ENCODE data around the gene PNLDC1.
A peak's percentile ranks its signal among the peaks of the same experiment; 100 is the strongest.
"Not testable (repeated sequence)": the region's sequence is repeated elsewhere in the genome, so short reads cannot be mapped to it uniquely, and the experiment has no call there.

The PNLDC1 gene

GRCh38 chr6:159813781-159814180, 13.7 kb downstream of the PNLDC1 start:
- DNase-seq (ENCODE audit: low read depth, low spot score): no peak
- H3K4me3 ChIP-seq (ENCODE audit: low read length): no peak overlapping the region

- DNase-seq (ENCODE audit: low read depth, low spot score): no peak
- no peak overlapping the region for H3K4me3 ChIP-seq (ENCODE audit: low read length)
Measured at GRCh38 chr6:159815410-159815809, 15.3 kb downstream of the PNLDC1 start.

DNA sequence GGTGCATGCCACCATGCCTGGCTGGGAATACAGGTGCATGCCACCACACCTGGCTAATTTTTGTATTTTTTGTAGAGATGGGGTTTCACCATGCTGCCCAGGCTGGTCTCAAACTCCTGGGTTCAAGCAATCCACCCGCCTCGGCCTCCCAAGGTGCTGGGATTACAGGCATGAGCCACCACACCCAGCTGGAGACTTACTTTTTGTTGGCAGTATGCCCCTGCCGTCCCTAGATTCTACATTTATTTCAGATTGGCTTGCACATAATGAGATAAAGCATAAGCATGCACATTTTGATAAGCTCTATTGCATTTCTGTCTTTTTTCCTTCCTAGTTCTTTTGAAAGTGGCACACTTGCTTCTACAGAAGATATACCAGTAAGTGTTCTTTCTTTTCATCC, 16.7 kb downstream of the PNLDC1 start:
- not testable (repeated sequence) for H3K4me3 ChIP-seq (ENCODE audit: low read length); DNase-seq (ENCODE audit: low read depth, low spot score)

DNA sequence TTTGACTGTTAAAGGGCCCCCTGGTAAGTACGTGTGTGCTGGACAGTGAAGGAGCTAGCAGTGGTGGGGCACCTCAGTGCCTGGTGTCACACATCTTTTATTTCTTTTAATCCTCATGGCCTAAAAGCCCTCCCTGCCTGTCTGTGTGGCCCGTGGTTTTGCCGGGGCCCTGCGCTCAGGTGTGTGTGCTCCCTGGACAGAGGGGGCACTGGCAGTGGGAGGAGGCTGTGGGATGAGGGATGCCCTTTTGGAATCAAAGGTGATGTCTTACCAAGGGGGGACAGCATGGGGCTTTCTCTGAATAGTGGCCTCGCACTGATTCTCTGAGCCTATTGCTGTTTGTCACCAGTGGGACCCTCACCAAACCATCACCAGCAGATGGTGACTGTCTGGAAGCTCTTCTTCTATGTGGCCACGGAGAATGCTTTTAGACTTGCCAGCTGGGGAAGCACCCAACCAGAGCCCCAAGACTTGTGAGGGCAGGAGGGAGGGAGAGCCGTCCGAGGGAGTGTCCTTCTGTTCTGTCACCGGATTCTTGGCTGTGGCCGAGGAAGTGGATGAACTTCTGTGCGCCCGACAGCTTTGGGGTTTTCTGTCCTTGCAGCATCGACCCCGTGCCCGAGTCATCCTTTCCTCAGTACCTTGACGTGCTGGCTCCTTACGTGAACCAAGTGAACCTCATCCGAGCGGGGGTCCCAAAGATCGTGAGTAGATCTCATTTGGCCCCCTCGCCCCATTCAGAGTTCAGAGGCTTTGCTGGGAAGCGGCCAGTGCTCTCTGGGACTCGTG, 18.1 kb downstream of the PNLDC1 start:
- DNase-seq (ENCODE audit: low read depth, low spot score): no peak
- no peak overlapping the region for H3K4me3 ChIP-seq (ENCODE audit: low read length)

DNA sequence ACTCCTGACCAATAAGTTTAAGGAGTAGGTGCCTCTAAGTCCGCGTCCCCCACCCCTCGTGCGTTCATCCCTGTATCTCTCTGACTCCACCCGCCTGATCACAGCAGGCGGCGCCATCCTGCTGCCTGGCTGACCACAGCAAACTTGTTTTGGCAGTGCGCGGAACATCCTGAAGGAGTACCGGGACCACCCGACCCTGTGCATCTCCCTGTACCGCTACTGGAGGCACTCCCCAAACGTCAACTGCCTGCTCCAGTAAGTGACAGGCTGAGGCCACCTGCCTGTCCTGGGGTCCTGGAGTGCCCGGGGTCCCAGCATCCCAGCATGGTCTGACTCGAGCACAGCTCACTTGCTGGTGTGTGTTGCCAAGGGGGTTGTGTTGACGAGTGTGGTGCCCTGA, 19.0 kb downstream of the PNLDC1 start:
- no peak overlapping the region for H3K4me3 ChIP-seq (ENCODE audit: low read length)
- DNase-seq (ENCODE audit: low read depth, low spot score): no peak

DNA sequence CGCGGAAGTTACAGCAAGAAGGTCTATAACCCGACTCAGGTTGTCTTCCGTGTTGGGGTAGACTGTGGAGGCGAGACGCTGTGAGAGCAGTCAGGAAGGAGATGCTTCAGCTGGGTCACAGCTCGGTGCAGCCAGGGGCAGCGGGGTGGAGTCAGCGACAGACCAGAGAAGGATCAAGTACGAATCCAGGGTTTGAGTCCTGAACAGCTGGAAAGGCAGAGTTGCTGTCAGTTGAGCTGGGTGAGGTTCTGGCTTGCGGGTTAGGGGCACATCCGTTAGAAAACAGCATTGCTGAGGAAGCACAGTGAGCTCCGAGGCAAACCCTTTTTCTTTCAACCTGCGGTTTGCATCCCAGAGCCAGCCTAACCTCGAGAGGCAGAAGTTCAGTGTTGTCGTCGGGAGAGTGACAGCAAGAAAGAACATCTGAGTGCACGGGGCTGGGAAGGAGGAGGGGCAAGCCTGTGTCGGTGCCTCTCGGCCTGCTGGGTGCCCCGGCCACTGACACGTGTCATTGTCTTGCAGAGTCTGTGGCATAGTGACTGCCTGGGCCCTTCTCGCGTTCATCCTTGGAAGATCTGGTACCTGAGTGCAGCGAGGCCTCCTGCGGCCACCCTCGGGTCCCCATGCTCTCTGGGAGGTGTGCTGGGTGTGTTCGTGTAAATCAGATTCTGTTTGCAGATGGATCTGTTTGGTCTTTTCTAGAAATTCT, 20.0 kb downstream of the PNLDC1 start:
- H3K4me3 ChIP-seq (ENCODE audit: low read length): peak overlapping the region; percentile 52
- peak; percentile 99 for DNase-seq (ENCODE audit: low read depth, low spot score)

- no peak overlapping the region for H3K4me3 ChIP-seq (ENCODE audit: low read length)
- DNase-seq (ENCODE audit: low read depth, low spot score): no peak
Measured at GRCh38 chr6:159821122-159821521, 21.0 kb downstream of the PNLDC1 start.

GRCh38 chr6:159821726-159822125, 21.6 kb downstream of the PNLDC1 start:
- no peak for DNase-seq (ENCODE audit: low read depth, low spot score)
- no peak overlapping the region for H3K4me3 ChIP-seq (ENCODE audit: low read length)

DNA sequence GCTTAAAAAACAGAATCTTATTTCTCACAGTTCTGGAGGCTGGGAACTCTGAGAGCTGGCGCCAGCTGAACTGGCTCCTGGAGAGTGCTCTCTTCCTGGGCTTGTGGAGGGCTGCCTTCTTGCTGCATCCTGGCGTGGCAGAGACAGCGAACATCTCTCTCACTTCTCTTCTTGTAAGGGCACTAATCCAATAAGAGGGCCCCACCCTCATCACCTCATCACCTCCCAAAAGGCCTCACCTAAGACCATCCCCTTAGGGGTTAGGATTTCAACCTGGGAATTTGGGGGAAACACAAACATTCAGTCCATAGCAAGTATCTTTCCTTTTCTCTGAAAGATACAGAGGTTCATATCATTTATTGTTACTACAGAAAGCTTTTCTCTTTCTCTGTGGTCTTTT, 23.9 kb downstream of the PNLDC1 start:
- no peak overlapping the region for H3K4me3 ChIP-seq (ENCODE audit: low read length)
- DNase-seq (ENCODE audit: low read depth, low spot score): no peak

- not testable (repeated sequence) for DNase-seq (ENCODE audit: low read depth, low spot score); H3K4me3 ChIP-seq (ENCODE audit: low read length)
Measured at GRCh38 chr6:159824690-159825089, 24.6 kb downstream of the PNLDC1 start.

- no peak for DNase-seq (ENCODE audit: low read depth, low spot score)
- H3K4me3 ChIP-seq (ENCODE audit: low read length): no peak overlapping the region
Measured at GRCh38 chr6:159826004-159826403, 25.9 kb downstream of the PNLDC1 start.

- H3K4me3 ChIP-seq (ENCODE audit: low read length): no peak overlapping the region
- DNase-seq (ENCODE audit: low read depth, low spot score): no peak
Measured at GRCh38 chr6:159826968-159827647, 27.0 kb downstream of the PNLDC1 start.

DNA sequence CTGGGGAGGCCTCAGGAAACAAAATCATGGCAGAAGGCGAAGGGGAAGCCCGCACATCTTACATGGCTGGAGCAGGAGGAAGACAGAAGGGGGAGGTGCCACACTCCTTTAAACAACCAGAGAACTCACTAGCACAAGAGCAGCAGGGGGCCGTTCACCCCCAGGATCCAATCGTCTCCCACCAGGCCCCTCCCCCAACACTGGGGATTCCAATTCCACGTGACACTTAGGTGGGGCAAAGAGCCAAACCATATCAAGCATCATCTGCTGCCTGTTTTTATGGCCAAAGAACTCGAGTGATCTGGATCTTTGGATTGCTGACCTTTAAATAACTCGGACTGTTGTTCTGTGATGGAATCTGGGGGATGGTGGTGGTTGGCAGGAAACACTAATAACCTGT, 28.0 kb downstream of the PNLDC1 start:
- H3K4me3 ChIP-seq (ENCODE audit: low read length): no peak overlapping the region
- DNase-seq (ENCODE audit: low read depth, low spot score): no peak

DNA sequence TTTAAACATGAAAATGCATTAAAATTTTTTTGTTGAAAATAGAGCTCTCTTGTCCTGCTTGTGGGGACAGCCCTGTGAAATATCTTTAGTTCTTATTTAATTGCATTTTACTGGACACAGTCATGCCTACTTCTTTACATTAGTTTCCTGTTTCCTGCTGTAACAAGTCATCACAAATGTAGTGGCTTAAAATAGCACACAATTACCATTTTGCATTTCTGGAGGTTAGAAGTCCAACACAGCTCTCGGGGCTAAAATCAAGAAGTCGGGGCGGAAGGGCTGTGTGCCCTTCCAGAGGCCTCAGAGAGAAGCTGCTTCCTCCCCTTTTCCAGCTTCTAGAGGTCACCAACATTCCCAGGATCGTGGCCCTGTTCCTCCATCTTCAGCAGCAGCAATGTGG, 29.4 kb downstream of the PNLDC1 start:
- no peak overlapping the region for H3K4me3 ChIP-seq (ENCODE audit: low read length)

DNA sequence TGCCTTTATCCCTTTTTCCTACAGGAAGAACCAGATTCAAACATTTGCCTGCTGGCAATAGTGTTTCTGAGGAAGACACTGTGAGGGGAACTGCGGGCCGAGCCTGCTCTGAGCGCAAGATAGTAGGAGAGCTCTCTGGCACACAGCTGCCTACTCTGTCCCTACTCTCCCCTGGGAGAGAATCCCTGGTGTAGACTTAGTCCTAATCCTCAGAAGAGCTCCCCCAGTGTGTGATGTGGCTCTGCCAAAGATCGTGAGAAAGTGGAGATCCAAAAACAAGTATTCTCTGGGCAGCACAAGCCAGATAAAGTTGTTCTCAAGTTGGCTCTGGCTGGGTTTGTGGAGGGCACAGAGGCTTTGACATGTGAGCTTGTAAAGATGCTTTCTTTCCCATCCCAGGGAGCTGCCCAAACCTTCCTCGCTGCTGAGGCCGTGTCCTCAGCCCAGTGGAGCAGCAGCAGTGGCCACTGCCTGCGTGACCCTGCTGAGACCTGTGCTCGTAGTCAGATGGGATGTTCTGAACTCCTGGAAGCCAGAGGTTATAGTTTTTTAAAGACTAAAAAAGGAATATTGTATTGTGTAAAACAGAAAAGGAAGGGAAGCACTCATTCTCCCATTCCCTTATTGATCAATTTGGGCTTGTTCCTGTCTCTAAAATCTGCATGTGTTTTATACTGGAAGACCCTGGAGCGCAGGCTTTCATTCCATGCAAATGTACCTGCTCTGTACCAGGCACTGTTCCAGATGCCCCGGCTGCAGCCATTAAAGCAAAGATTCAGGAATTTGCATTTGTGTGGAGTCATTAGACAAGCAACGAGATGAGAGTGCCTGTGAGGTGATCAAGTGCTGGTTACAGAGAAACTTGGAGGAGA, 30.7 kb downstream of the PNLDC1 start:
- no peak for DNase-seq (ENCODE audit: low read depth, low spot score)
- H3K4me3 ChIP-seq (ENCODE audit: low read length): no peak overlapping the region

More for the DNA sequence above, 29.4 kb downstream of the PNLDC1 start:
- DNase-seq (ENCODE audit: low read depth, low spot score): no peak

- no peak overlapping the region for H3K4me3 ChIP-seq (ENCODE audit: low read length)
- no peak for DNase-seq (ENCODE audit: low read depth, low spot score)
Measured at GRCh38 chr6:159831373-159831679, 31.2 kb downstream of the PNLDC1 start.

DNA sequence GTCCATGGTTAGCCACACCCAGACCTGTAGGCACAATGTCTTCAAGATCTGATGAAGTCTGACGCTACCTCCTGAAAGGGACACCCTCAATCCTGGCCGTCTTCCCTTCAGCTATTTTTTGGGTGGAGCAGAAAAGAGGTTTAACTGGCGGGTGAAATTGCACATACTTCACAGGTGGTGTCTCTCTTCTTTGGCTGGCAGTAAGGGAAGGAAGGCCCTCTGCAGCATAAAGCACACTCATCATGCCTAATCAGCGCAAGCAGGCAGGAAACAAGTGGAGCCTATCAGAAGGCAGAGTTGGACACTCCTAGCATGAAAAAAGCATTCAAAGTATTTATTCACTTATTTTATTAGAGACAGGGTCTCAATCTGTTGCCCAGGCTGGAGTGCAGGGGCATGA, 32.9 kb downstream of the PNLDC1 start:
- no peak overlapping the region for H3K4me3 ChIP-seq (ENCODE audit: low read length)
- DNase-seq (ENCODE audit: low read depth, low spot score): peak; percentile 67

- DNase-seq (ENCODE audit: low read depth, low spot score): no peak
Measured at GRCh38 chr6:159833556-159833955, 33.5 kb downstream of the PNLDC1 start.

DNA sequence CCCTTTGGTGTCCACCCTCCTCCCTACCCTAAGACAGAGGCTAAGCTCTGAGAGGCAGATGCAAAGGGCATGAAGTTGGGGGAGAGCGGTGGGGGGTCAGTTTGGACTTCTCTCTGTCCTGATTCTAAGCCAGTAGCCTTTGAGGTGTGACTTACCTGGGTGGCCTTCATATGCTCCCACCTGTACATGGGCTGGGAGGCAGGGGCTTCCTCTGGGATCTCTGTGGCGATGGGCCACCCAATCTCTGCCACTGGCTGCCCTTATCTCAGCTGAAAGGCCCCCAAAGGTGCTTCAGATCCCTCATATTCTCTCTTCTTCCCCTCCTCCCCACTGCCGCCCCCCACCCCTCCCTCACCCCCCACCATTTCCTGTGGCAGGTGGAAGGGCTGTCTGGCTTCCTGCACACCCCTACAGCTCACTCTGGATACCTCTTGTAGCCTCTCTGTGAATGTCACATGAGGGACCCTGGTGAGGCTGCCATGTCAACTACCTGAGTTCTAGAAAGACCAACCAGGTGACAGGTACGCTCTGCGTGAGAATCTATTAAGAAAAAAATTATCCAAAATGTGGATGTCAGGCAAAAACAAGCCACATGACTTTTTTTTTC, 34.0 kb downstream of the PNLDC1 start:
- peak; percentile 66 for DNase-seq (ENCODE audit: low read depth, low spot score)
- H3K4me3 ChIP-seq (ENCODE audit: low read length): peak overlapping the region; percentile 23

More at GRCh38 chr6:159833556-159833955, 33.5 kb downstream of the PNLDC1 start:
- peak overlapping the region; percentile 23 for H3K4me3 ChIP-seq (ENCODE audit: low read length)
